ENCODE measurements around the gene AFAP1L2. TPM values are rescaled to one million over a fixed set of nuclear protein-coding genes. Genes with fewer than 3 reads are reported as not detected.

Gene AFAP1L2
- total RNA-seq, 1 donor from 2014 or later = 5.7 TPM

GRCh38 chr10:114379631-114380041 lies 24.7 kb downstream of the AFAP1L2 start:
- peaks cover 32% of the 10 kb centered on the region for H3K4me1 Mint-ChIP-seq (ENCODE audit: unreplicated experiment)
- no peak for DNase-seq (ENCODE audit: extremely low spot score, unreplicated experiment)
- H3K9me3 Mint-ChIP-seq (ENCODE audit: unreplicated experiment) = no peaks in the 10 kb centered on the region
- H3K27ac Mint-ChIP-seq (ENCODE audit: unreplicated experiment) = peak overlapping the region; percentile 63
- H3K4me3 Mint-ChIP-seq (ENCODE audit: unreplicated experiment) = no peak overlapping the region
- no peaks in the 10 kb centered on the region for H3K27me3 Mint-ChIP-seq (ENCODE audit: unreplicated experiment)
- no peaks in the 10 kb centered on the region for H3K36me3 Mint-ChIP-seq (ENCODE audit: unreplicated experiment)
- no peak for TF ChIP-seq CTCF (IDR thresholded peaks at IDR 0.05)

GRCh38 chr10:114376523-114376922 lies 27.8 kb downstream of the AFAP1L2 start:
- Mint-ChIP-seq H3K4me3 (ENCODE audit: unreplicated experiment) (no peak overlapping the region), H3K4me1 (ENCODE audit: unreplicated experiment) (peaks cover 33% of the 10 kb centered on the region), H3K36me3 (ENCODE audit: unreplicated experiment) (no peaks in the 10 kb centered on the region), H3K9me3 (ENCODE audit: unreplicated experiment) (no peaks in the 10 kb centered on the region), H3K27me3 (ENCODE audit: unreplicated experiment) (no peaks in the 10 kb centered on the region), H3K27ac (ENCODE audit: unreplicated experiment) (no peak overlapping the region)
- TF ChIP-seq CTCF (IDR thresholded peaks at IDR 0.05) = no peak
- DNase-seq (ENCODE audit: extremely low spot score, unreplicated experiment) = no peak

GRCh38 chr10:114375047-114375446 lies 29.3 kb downstream of the AFAP1L2 start:
- Mint-ChIP-seq H3K27me3 (ENCODE audit: unreplicated experiment) (no peaks in the 10 kb centered on the region), H3K36me3 (ENCODE audit: unreplicated experiment) (no peaks in the 10 kb centered on the region), H3K9me3 (ENCODE audit: unreplicated experiment) (no peaks in the 10 kb centered on the region), H3K4me1 (ENCODE audit: unreplicated experiment) (peaks cover 36% of the 10 kb centered on the region), H3K27ac (ENCODE audit: unreplicated experiment) (peak overlapping the region; percentile 77), H3K4me3 (ENCODE audit: unreplicated experiment) (no peak overlapping the region)
- no peak for TF ChIP-seq CTCF (IDR thresholded peaks at IDR 0.05)
- DNase-seq (ENCODE audit: extremely low spot score, unreplicated experiment) = no peak

- Mint-ChIP-seq H3K36me3 (ENCODE audit: unreplicated experiment) (no peaks in the 10 kb centered on the region), H3K4me3 (ENCODE audit: unreplicated experiment) (no peak overlapping the region), H3K4me1 (ENCODE audit: unreplicated experiment) (peaks cover 30% of the 10 kb centered on the region), H3K27ac (ENCODE audit: unreplicated experiment) (peak overlapping the region; percentile 77), H3K27me3 (ENCODE audit: unreplicated experiment) (no peaks in the 10 kb centered on the region), H3K9me3 (ENCODE audit: unreplicated experiment) (no peaks in the 10 kb centered on the region)
- no peak for DNase-seq (ENCODE audit: extremely low spot score, unreplicated experiment)
- no peak for TF ChIP-seq CTCF (IDR thresholded peaks at IDR 0.05)
Measured at GRCh38 chr10:114374053-114374791, 30.1 kb downstream of the AFAP1L2 start.

- no peak for TF ChIP-seq CTCF (IDR thresholded peaks at IDR 0.05)
- Mint-ChIP-seq H3K27ac (ENCODE audit: unreplicated experiment) (peak overlapping the region; percentile 77), H3K4me3 (ENCODE audit: unreplicated experiment) (no peak overlapping the region), H3K9me3 (ENCODE audit: unreplicated experiment) (no peaks in the 10 kb centered on the region), H3K36me3 (ENCODE audit: unreplicated experiment) (no peaks in the 10 kb centered on the region), H3K27me3 (ENCODE audit: unreplicated experiment) (no peaks in the 10 kb centered on the region), H3K4me1 (ENCODE audit: unreplicated experiment) (peaks cover 28% of the 10 kb centered on the region)
- no peak for DNase-seq (ENCODE audit: extremely low spot score, unreplicated experiment)
Measured at GRCh38 chr10:114373631-114374030, 30.7 kb downstream of the AFAP1L2 start.

All from osteocyte (in vitro differentiated cells).